MM.1S (cell line): ENCODE measurements around the gene L3MBTL3.

Experiments
- DNase-seq: peaks from one replicate; pipeline ENCODE4 v3.0.0-alpha.2; 2015
- H2AFZ ChIP-seq: fragments of 300-600 bp; sonication (generic); 2 replicates; pipeline ENCODE4 v1.6.0; 2016; ENCODE audit warnings: antibody characterized with exemption, low read length
- H3F3A ChIP-seq: fragments of 300-600 bp; sonication (generic); 2 replicates; pipeline ENCODE4 v1.6.1; 2016; ENCODE audit warnings: mild to moderate bottlenecking, antibody characterized with exemption, low read length, moderate library complexity, mixed read lengths; ENCODE audit not compliant: insufficient read depth
- H3K27ac ChIP-seq: fragments of 300-600 bp; sonication (generic); 2 replicates; pipeline ENCODE4 v1.5.1; 2016; ENCODE audit warnings: mild to moderate bottlenecking, low read length
- H3K27me3 ChIP-seq: fragments of 300-600 bp; sonication (generic); replicated peaks from 2 replicates; pipeline ENCODE4 v1.6.0; 2016; ENCODE audit warnings: low read length; ENCODE audit not compliant: insufficient read depth
- H3K36me3 ChIP-seq: fragments of 300-600 bp; sonication (generic); replicated peaks from 2 replicates; pipeline ENCODE4 v1.6.1; 2016; ENCODE audit warnings: mild to moderate bottlenecking, low read length, mixed read lengths; ENCODE audit not compliant: insufficient read depth
- H3K4me1 ChIP-seq: fragments of 300-600 bp; sonication (generic); 2 replicates; pipeline ENCODE4 v1.6.1; 2016; ENCODE audit warnings: low read length, mixed read lengths
- H3K4me2 ChIP-seq: fragments of 300-600 bp; sonication (generic); 2 replicates; pipeline ENCODE4 v1.6.0; 2016; ENCODE audit warnings: low read depth, low read length
- H3K4me3 ChIP-seq: fragments of 300-600 bp; sonication (generic); 2 replicates; pipeline ENCODE4 v1.5.1; 2016; ENCODE audit warnings: low read length, mixed read lengths
- H3K79me2 ChIP-seq: fragments of 300-600 bp; sonication (generic); 2 replicates; pipeline ENCODE4 v1.6.1; 2016; ENCODE audit warnings: mixed run types, low read length, mixed read lengths
- H3K9ac ChIP-seq: fragments of 300-600 bp; sonication (generic); 2 replicates; pipeline ENCODE4 v1.6.1; 2016; ENCODE audit warnings: low read length, mixed read lengths
- H3K9me2 ChIP-seq: fragments of 300-600 bp; sonication (generic); replicated peaks from 2 replicates; pipeline ENCODE4 v1.6.1; 2016; ENCODE audit warnings: mild to moderate bottlenecking, low read length, mixed read lengths; ENCODE audit not compliant: insufficient read depth
- H3K9me3 ChIP-seq: fragments of 300-600 bp; sonication (generic); replicated peaks from 2 replicates; pipeline ENCODE4 v1.6.1; 2016; ENCODE audit warnings: mild to moderate bottlenecking, low read length, mixed read lengths; ENCODE audit not compliant: insufficient read depth
- H4K20me1 ChIP-seq: fragments of 300-600 bp; sonication (generic); 2 replicates; pipeline ENCODE4 v1.6.1; 2016; ENCODE audit warnings: mild to moderate bottlenecking, low read length, moderate library complexity, mixed read lengths; ENCODE audit not compliant: insufficient read depth
- CTCF ChIP-seq: fragments of 300-600 bp; sonication (generic); IDR thresholded peaks from 2 replicates; pipeline ENCODE4 v1.5.1; 2016; ENCODE audit warnings: antibody characterized with exemption, low read length, mixed read lengths
- EZH2 ChIP-seq: fragments of 300-600 bp; sonication (generic); optimal IDR thresholded peaks from 2 replicates; pipeline ENCODE3; 2017; ENCODE audit warnings: low read depth, mild to moderate bottlenecking, antibody characterized with exemption, low read length, mixed read lengths
- EZH2phosphoT487 ChIP-seq: fragments of 300-600 bp; sonication (generic); IDR thresholded peaks from 2 replicates; pipeline ENCODE4 v1.6.1; 2018; ENCODE audit warnings: antibody characterized with exemption, low read length

Gene L3MBTL3

GRCh38 chr6:130111031-130111430 is 92.7 kb downstream of the L3MBTL3 start:
- Histone ChIP-seq H3K9me3 (no peaks in the 10 kb centered on the region), H3K79me2 (no peaks in the 10 kb centered on the region), H3K4me2 (no peak overlapping the region), H3K36me3 (no peaks in the 10 kb centered on the region), H3K27ac (no peak overlapping the region), H3K4me1 (no peaks in the 10 kb centered on the region), H3K9me2 (no peaks in the 10 kb centered on the region), H3K9ac (no peak overlapping the region), H3F3A (no peaks in the 10 kb centered on the region), H3K4me3 (no peak overlapping the region), H2AFZ (no peak overlapping the region), H3K27me3 (no peaks in the 10 kb centered on the region), H4K20me1 (no peaks in the 10 kb centered on the region)
- TF ChIP-seq EZH2phosphoT487 = no peak
- TF ChIP-seq CTCF = no peak
- TF ChIP-seq EZH2 = no peak
- DNase-seq = no peak

- TF ChIP-seq CTCF (no peak), EZH2 (no peak), EZH2phosphoT487 (no peak)
- Histone ChIP-seq H2AFZ (no peak overlapping the region), H3K36me3 (no peaks in the 10 kb centered on the region), H3K9me2 (no peaks in the 10 kb centered on the region), H3K9me3 (no peaks in the 10 kb centered on the region), H3K4me3 (no peak overlapping the region), H3K4me1 (no peaks in the 10 kb centered on the region), H3K27me3 (no peaks in the 10 kb centered on the region), H3F3A (no peaks in the 10 kb centered on the region), H3K27ac (no peak overlapping the region), H3K9ac (no peak overlapping the region), H4K20me1 (no peaks in the 10 kb centered on the region), H3K79me2 (no peaks in the 10 kb centered on the region), H3K4me2 (no peak overlapping the region)
- no peak for DNase-seq
Measured at GRCh38 chr6:130113201-130113710, 94.9 kb downstream of the L3MBTL3 start.

GRCh38 chr6:130115036-130115435 is 96.7 kb downstream of the L3MBTL3 start:
- Histone ChIP-seq H3K79me2 (no peaks in the 10 kb centered on the region), H4K20me1 (no peaks in the 10 kb centered on the region), H3K4me3 (no peak overlapping the region), H2AFZ (no peak overlapping the region), H3K36me3 (no peaks in the 10 kb centered on the region), H3K9me3 (no peaks in the 10 kb centered on the region), H3F3A (no peaks in the 10 kb centered on the region), H3K27ac (no peak overlapping the region), H3K9ac (no peak overlapping the region), H3K9me2 (no peaks in the 10 kb centered on the region), H3K4me1 (no peaks in the 10 kb centered on the region), H3K27me3 (no peaks in the 10 kb centered on the region), H3K4me2 (no peak overlapping the region)
- TF ChIP-seq EZH2phosphoT487 = no peak
- TF ChIP-seq CTCF = no peak
- no peak for TF ChIP-seq EZH2
- DNase-seq = no peak
